HL-60 (cell line): Measurements from ENCODE around the gene RUNX2.

ENCODE experiments used
- CTCF ChIP-seq: IDR thresholded peaks from one replicate; pipeline ENCODE4 v1.5.1; 2011; ENCODE audit warnings: low read length, control low read depth, inconsistent platforms; ENCODE audit not compliant: insufficient read depth
- GABPA ChIP-seq: IDR thresholded peaks from 2 replicates; pipeline ENCODE4 v1.6.1; 2012; ENCODE audit warnings: low read depth
- POLR2AphosphoS5 ChIP-seq: IDR thresholded peaks from 2 replicates; pipeline ENCODE4 v1.6.1; 2012; ENCODE audit warnings: low read depth
- REST ChIP-seq: IDR thresholded peaks from 2 replicates; pipeline ENCODE4 v1.6.1; 2012; ENCODE audit warnings: low read depth; ENCODE audit not compliant: insufficient replicate concordance
- SPI1 ChIP-seq: IDR thresholded peaks from 2 replicates; pipeline ENCODE4 v1.6.1; 2012; ENCODE audit warnings: low read depth, mild to moderate bottlenecking, borderline replicate concordance

- TF ChIP-seq CTCF (no peak), POLR2AphosphoS5 (no peak), REST (no peak), GABPA (no peak), SPI1 (no peak)
Observed at GRCh38 chr6:45650524-45651135, 322.5 kb downstream of the RUNX2 start.
